Neuronal stem cell (in vitro differentiated cells): ENCODE results near the gene MARCHF3.
A peak's percentile ranks its signal among the peaks of the same experiment; 100 is the strongest.

Source experiments
- DNase-seq: peaks from one replicate; pipeline ENCODE4 v3.0.0-alpha.2; 2013; ENCODE audit warnings: low spot score
- H2AFZ ChIP-seq: one replicate; pipeline ENCODE4 v1.6.1; 2013; ENCODE audit warnings: mild to moderate bottlenecking, low read length, inconsistent platforms
- H2AK5ac ChIP-seq: 2 replicates; pipeline ENCODE4 v1.6.1; 2013; ENCODE audit warnings: low read depth, mild to moderate bottlenecking, inconsistent platforms, low read length, moderate library complexity, mixed read lengths
- H2BK120ac ChIP-seq: 2 replicates; pipeline ENCODE4 v1.6.1; 2013; ENCODE audit warnings: low read depth, mild to moderate bottlenecking, inconsistent platforms, low read length, moderate library complexity, mixed read lengths
- H2BK12ac ChIP-seq: one replicate; pipeline ENCODE4 v1.6.1; 2013; ENCODE audit warnings: low read length, inconsistent platforms
- H2BK15ac ChIP-seq: 2 replicates; pipeline ENCODE4 v1.6.1; 2013; ENCODE audit warnings: mild to moderate bottlenecking, low read length, inconsistent platforms, mixed read lengths
- H2BK5ac ChIP-seq: one replicate; pipeline ENCODE4 v1.6.1; 2013; ENCODE audit warnings: inconsistent platforms, mild to moderate bottlenecking, low read length, moderate library complexity
- H3K14ac ChIP-seq: one replicate; pipeline ENCODE4 v1.6.1; 2013; ENCODE audit warnings: low read length, inconsistent platforms
- H3K18ac ChIP-seq: 2 replicates; pipeline ENCODE4 v1.6.1; 2013; ENCODE audit warnings: low read length, inconsistent platforms
- H3K23ac ChIP-seq: 2 replicates; pipeline ENCODE4 v1.6.1; 2013; ENCODE audit warnings: low read depth, mild to moderate bottlenecking, mixed read lengths, low read length, inconsistent platforms; ENCODE audit not compliant: poor library complexity
- H3K27ac ChIP-seq: replicated peaks from 3 replicates; pipeline ENCODE4 v1.5.1; 2013; ENCODE audit warnings: low read length, inconsistent platforms
- H3K27me3 ChIP-seq, 3 experiments: 2 replicates each; pipeline ENCODE4 v1.6.1; 2013; ENCODE audit warnings: low read length in 3 of 3, mild to moderate bottlenecking in 2 of 3, inconsistent platforms in 1 of 3, low read depth in 1 of 3, mixed read lengths in 1 of 3, moderate library complexity in 1 of 3; ENCODE audit not compliant: control insufficient read depth in 3 of 3, insufficient read depth in 3 of 3
- H3K36me3 ChIP-seq, 2 donors: replicated peaks in 1 of 2; 2 replicates each; pipeline ENCODE4 v1.6.1; 2013; ENCODE audit warnings: low read length in 2 of 2; ENCODE audit not compliant: control insufficient read depth in 2 of 2, insufficient read depth in 2 of 2
- H3K4ac ChIP-seq: 2 replicates; pipeline ENCODE4 v1.6.1; 2013; ENCODE audit warnings: inconsistent platforms, mild to moderate bottlenecking, low read length, moderate library complexity
- H3K4me1 ChIP-seq, 2 donors: 1 replicate in 1 of 2; 2 replicates in 1 of 2; pipeline ENCODE4 v1.6.1; 2013; ENCODE audit warnings: low read length in 2 of 2, low read depth in 1 of 2; ENCODE audit not compliant: control insufficient read depth in 2 of 2, insufficient read depth in 1 of 2
- H3K4me2 ChIP-seq: one replicate; pipeline ENCODE4 v1.6.1; 2013; ENCODE audit warnings: mild to moderate bottlenecking, low read length, inconsistent platforms; ENCODE audit not compliant: insufficient read depth, poor library complexity, severe bottlenecking
- H3K4me3 ChIP-seq, 2 donors: 2 replicates each; pipeline ENCODE4 v1.5.1; 2013; ENCODE audit warnings: low read length in 2 of 2, mild to moderate bottlenecking in 2 of 2, inconsistent platforms in 1 of 2, moderate library complexity in 1 of 2
- H3K79me1 ChIP-seq: one replicate; pipeline ENCODE4 v1.6.1; 2013; ENCODE audit warnings: low read depth, mild to moderate bottlenecking, inconsistent platforms, low read length, moderate library complexity
- H3K9ac ChIP-seq: one replicate; pipeline ENCODE4 v1.6.1; 2013; ENCODE audit warnings: mild to moderate bottlenecking, low read depth, low read length, inconsistent platforms; ENCODE audit not compliant: poor library complexity
- H3K9me3 ChIP-seq, 2 donors: replicated peaks in 1 of 2; 2 replicates each; pipeline versions ENCODE3 to v1.6.1; 2013; ENCODE audit warnings: low read length in 2 of 2, mild to moderate bottlenecking in 2 of 2, inconsistent platforms in 1 of 2, low read depth in 1 of 2, mixed read lengths in 1 of 2, moderate library complexity in 1 of 2; ENCODE audit not compliant: control insufficient read depth in 2 of 2, insufficient read depth in 1 of 2
- H4K8ac ChIP-seq: one replicate; pipeline ENCODE4 v1.6.1; 2013; ENCODE audit warnings: low read depth, mild to moderate bottlenecking, inconsistent platforms, low read length, moderate library complexity
- H4K91ac ChIP-seq: one replicate; pipeline ENCODE4 v1.6.1; 2013; ENCODE audit warnings: low read length, low read depth, mild to moderate bottlenecking, inconsistent platforms; ENCODE audit not compliant: poor library complexity
- whole genome bisulfite sequencing, 2 donors: extraction: QIAGEN DNeasy Blood & Tissue Kit; methylation state at CpG; one replicate each; pipeline ENCODE4 v1.1.7; 2013; ENCODE audit warnings: missing lambda C conversion rate in 2 of 2, mixed read lengths in 1 of 2; ENCODE audit not compliant: insufficient read length in 2 of 2, insufficient replicate concordance in 1 of 2; ENCODE audit errors: extremely low coverage in 2 of 2; 5-methylcytosine and 5-hydroxymethylcytosine counted together

Gene MARCHF3

DNA sequence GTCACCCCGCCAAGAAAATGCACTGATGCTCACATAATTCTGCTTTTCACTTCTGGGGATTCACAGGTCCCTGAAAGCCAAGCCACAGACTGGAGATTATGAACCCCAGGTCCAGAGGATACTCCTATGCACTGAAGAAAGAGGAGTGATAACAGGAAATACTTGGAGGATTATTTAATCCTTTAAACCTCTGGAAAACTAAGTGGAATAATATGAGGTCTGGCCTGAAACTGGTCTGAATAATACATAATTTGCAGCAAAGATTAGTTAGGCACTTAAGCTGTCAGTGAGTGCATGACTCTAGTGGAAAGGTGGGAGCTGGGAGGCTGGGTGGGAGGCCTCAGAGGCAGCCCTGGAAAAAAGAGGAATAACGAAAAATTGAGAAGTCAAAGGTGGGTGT, 45.7 kb downstream of the MARCHF3 start:
- no peak overlapping the region for H3K9ac ChIP-seq
- no peak overlapping the region for H3K4ac ChIP-seq
- no peak for DNase-seq
- no peak overlapping the region for H3K4me3 ChIP-seq
- H2BK12ac ChIP-seq = no peak overlapping the region
- no peak overlapping the region for H4K8ac ChIP-seq
- H3K79me1 ChIP-seq = no peaks in the 10 kb centered on the region
- WGBS, 2 donors = no CpG with 5 or more reads among the region's 2 CpGs
- H2BK15ac ChIP-seq = no peak overlapping the region
- no peak overlapping the region for H3K23ac ChIP-seq
- H3K4me1 ChIP-seq = no peaks in the 10 kb centered on the region
- H3K4me2 ChIP-seq = no peak overlapping the region
- H2AK5ac ChIP-seq = no peak overlapping the region
- no peak overlapping the region for H2BK5ac ChIP-seq
- H2BK120ac ChIP-seq = no peak overlapping the region
- H3K9me3 ChIP-seq = peaks cover 0 to 1% of the 10 kb centered on the region in 2 donors
- H3K36me3 ChIP-seq = no peaks in the 10 kb centered on the region
- no peak overlapping the region for H4K91ac ChIP-seq
- H3K27ac ChIP-seq = no peak overlapping the region
- H3K27me3 ChIP-seq = no peaks in the 10 kb centered on the region
- no peak overlapping the region for H3K14ac ChIP-seq
- H3K18ac ChIP-seq = no peak overlapping the region
- H2AFZ ChIP-seq = no peak overlapping the region

DNA sequence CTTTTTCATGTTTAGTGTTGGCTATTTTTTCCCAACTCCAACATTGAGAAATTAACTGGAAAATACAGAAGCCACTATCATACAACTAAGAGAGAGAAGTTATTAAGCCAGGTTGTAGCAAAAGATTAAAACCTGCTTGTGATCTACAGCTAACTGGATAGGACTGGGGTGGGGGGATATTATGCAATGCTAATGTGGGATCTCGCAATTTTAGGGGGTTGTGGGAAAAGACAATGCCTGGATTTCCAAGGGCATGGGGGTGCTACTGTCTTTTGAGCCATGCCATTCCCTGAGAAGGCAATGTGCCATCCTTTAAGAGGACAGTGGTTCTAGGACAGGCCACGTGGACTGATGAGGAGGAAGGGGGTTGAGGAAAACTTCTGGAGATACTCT, 46.5 kb downstream of the MARCHF3 start:
- no peak overlapping the region for H2BK12ac ChIP-seq
- H3K27me3 ChIP-seq = no peaks in the 10 kb centered on the region
- no peak overlapping the region for H4K91ac ChIP-seq
- no peak for DNase-seq
- H2AFZ ChIP-seq = no peak overlapping the region
- H3K79me1 ChIP-seq = no peaks in the 10 kb centered on the region
- no peak overlapping the region for H3K4me3 ChIP-seq
- no peak overlapping the region for H4K8ac ChIP-seq
- no peak overlapping the region for H3K14ac ChIP-seq
- no peaks in the 10 kb centered on the region for H3K36me3 ChIP-seq
- H3K27ac ChIP-seq = no peak overlapping the region
- no peak overlapping the region for H2BK15ac ChIP-seq
- H3K4ac ChIP-seq = no peak overlapping the region
- H3K23ac ChIP-seq = no peak overlapping the region
- no peak overlapping the region for H2BK120ac ChIP-seq
- no CpG with 5 or more reads among the region's 2 CpGs for WGBS, 2 donors
- no peak overlapping the region for H3K4me2 ChIP-seq
- peaks cover 0 to 1% of the 10 kb centered on the region in 2 donors for H3K9me3 ChIP-seq
- H2AK5ac ChIP-seq = no peak overlapping the region
- no peaks in the 10 kb centered on the region for H3K4me1 ChIP-seq
- no peak overlapping the region for H2BK5ac ChIP-seq
- no peak overlapping the region for H3K9ac ChIP-seq
- H3K18ac ChIP-seq = no peak overlapping the region

GRCh38 chr5:126982926-126983873, 47.2 kb downstream of the MARCHF3 start:
- Histone ChIP-seq H3K4me1 (no peaks in the 10 kb centered on the region), H2BK120ac (no peak overlapping the region), H4K8ac (no peak overlapping the region), H2AFZ (no peak overlapping the region), H3K4ac (no peak overlapping the region), H3K79me1 (no peaks in the 10 kb centered on the region), H3K4me3 (no peak overlapping the region), H3K23ac (no peak overlapping the region), H2AK5ac (no peak overlapping the region), H2BK12ac (no peak overlapping the region), H3K14ac (no peak overlapping the region), H3K9ac (no peak overlapping the region), H4K91ac (no peak overlapping the region), H3K27ac (no peak overlapping the region), H3K36me3 (no peaks in the 10 kb centered on the region), H2BK5ac (no peak overlapping the region), H3K4me2 (no peak overlapping the region), H3K9me3 (peaks cover 0 to 1% of the 10 kb centered on the region in 2 donors), H3K27me3 (no peaks in the 10 kb centered on the region), H2BK15ac (no peak overlapping the region), H3K18ac (no peak overlapping the region)
- no peak for DNase-seq
- WGBS, 2 donors = no CpG with 5 or more reads among the region's 12 CpGs

DNA sequence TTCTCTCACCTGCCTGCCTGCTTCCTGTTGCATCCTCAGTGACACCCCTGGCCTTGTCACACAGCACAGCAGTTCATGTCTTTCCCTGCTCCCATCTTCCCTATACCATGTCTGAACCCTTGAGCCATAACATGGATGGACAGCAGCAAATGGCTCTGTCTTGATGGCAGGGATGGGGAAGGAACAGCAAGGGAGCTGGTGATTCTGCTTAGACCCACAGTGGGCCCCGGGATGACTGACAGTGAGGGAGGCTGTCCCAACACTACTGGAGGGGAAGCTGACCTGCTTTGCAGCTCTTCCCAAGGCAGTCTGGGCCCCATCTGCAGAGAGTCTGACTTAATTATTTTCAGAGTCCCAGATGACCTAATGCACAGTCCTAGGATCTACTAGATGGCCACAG, 48.2 kb downstream of the MARCHF3 start:
- H3K4me3 ChIP-seq = peak overlapping the region in 1 of 2 donors; percentile 47
- no peak overlapping the region for H3K23ac ChIP-seq
- H3K9ac ChIP-seq = no peak overlapping the region
- no peak overlapping the region for H3K4ac ChIP-seq
- DNase-seq = no peak
- H2BK120ac ChIP-seq = no peak overlapping the region
- no peak overlapping the region for H2AK5ac ChIP-seq
- H3K4me2 ChIP-seq = no peak overlapping the region
- no peaks in the 10 kb centered on the region for H3K4me1 ChIP-seq
- H2AFZ ChIP-seq = no peak overlapping the region
- H3K36me3 ChIP-seq = no peaks in the 10 kb centered on the region
- no CpG with 5 or more reads among the region's 1 CpG for WGBS, 2 donors
- H3K9me3 ChIP-seq = peaks cover 0 to 1% of the 10 kb centered on the region in 2 donors
- peak overlapping the region; percentile 23 for H3K18ac ChIP-seq
- H4K91ac ChIP-seq = no peak overlapping the region
- H2BK12ac ChIP-seq = no peak overlapping the region
- no peak overlapping the region for H4K8ac ChIP-seq
- no peaks in the 10 kb centered on the region for H3K79me1 ChIP-seq
- H3K27me3 ChIP-seq = no peaks in the 10 kb centered on the region
- no peak overlapping the region for H3K27ac ChIP-seq
- no peak overlapping the region for H2BK15ac ChIP-seq
- H2BK5ac ChIP-seq = no peak overlapping the region
- no peak overlapping the region for H3K14ac ChIP-seq
